GM19193 (cell line): ENCODE measurements around the gene TNFRSF17.

Experiments used
- POLR2A ChIP-seq: IDR thresholded peaks from 4 replicates; pipeline ENCODE4 v1.6.1; 2011; ENCODE audit not compliant: insufficient read depth, insufficient read length; ENCODE audit errors: extremely low read depth

The TNFRSF17 gene

DNA sequence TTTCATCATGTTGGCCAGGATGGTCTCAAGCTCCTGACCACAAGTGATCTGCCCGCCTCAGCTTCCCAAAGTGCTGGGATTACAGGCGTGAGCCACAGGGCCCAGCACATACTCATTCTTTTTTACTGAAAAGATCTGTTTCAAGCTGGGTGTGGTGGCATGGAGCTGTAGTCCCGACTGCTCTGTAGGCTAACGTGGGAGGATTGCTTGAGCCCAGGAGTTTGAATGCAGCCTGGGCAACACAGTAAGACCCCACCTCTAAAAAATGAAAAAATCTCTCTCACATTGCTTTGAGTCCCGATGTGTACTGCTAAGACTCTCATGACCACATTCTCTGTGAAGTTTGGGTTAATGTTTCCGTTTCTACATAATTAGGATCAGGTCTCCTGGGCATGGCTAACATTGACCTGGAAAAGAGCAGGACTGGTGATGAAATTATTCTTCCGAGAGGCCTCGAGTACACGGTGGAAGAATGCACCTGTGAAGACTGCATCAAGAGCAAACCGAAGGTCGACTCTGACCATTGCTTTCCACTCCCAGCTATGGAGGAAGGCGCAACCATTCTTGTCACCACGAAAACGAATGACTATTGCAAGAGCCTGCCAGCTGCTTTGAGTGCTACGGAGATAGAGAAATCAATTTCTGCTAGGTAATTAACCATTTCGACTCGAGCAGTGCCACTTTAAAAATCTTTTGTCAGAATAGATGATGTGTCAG lies 2.3 kb downstream of the TNFRSF17 start:
- no peak for TF ChIP-seq POLR2A

DNA sequence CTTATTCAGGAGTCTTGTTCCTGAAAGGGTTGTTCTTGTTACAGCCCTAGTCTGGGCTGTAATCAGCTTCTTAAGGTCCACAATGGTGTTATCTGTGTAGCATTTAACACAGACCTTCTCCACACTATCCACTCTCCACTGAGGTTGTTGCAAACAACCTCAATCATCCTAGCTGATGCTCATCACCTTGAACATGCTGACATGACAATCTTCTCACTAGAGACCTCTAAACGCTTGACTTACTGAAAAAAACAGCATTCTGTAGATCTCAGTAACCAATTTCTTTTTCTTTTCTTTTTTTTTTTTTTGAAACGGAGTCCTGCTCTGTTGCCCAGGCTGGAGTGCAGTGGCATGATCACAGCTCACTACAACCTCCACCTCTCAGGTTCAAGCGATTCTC lies 3.6 kb downstream of the TNFRSF17 start:
- TF ChIP-seq POLR2A = no peak

GRCh38 chr16:11972128-11972527 lies 7.1 kb downstream of the TNFRSF17 start:
- no peak for TF ChIP-seq POLR2A

GRCh38 chr16:11973070-11973469 lies 8.1 kb downstream of the TNFRSF17 start:
- no peak for TF ChIP-seq POLR2A

DNA sequence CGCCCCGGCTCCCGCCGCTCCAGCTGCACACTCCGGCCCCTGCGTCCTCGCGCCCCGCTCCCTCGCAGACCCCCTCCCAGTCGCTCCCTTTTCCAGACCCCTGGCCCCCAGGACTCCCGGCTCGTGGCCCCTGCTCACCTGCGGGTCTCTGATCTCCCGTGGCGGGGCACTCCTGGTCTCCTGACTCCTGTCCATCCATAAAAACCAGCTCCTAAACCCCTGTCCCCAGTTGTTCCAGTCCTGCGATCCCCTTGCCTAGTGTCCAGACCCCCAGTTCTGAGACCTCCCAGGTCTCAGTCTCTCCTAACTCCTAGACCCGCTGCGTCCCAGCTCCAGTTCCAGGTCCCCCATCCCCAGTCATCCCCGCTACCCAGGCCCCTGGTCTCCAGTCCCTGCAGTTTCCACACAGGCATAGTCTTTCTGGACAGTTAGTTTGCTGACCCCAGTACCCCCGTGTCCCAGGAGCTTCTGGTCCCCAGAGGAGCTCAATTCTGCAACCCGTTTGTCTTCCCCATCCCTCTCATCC lies 11.9 kb downstream of the TNFRSF17 start:
- no peak for TF ChIP-seq POLR2A

- TF ChIP-seq POLR2A = no peak
These were observed 12.5 kb downstream of the TNFRSF17 start for GRCh38 chr16:11977376-11978041.

GRCh38 chr16:11978080-11978479 lies 13.1 kb downstream of the TNFRSF17 start:
- no peak for TF ChIP-seq POLR2A

GRCh38 chr16:11979013-11979672 lies 14.1 kb downstream of the TNFRSF17 start:
- TF ChIP-seq POLR2A = no peak

DNA sequence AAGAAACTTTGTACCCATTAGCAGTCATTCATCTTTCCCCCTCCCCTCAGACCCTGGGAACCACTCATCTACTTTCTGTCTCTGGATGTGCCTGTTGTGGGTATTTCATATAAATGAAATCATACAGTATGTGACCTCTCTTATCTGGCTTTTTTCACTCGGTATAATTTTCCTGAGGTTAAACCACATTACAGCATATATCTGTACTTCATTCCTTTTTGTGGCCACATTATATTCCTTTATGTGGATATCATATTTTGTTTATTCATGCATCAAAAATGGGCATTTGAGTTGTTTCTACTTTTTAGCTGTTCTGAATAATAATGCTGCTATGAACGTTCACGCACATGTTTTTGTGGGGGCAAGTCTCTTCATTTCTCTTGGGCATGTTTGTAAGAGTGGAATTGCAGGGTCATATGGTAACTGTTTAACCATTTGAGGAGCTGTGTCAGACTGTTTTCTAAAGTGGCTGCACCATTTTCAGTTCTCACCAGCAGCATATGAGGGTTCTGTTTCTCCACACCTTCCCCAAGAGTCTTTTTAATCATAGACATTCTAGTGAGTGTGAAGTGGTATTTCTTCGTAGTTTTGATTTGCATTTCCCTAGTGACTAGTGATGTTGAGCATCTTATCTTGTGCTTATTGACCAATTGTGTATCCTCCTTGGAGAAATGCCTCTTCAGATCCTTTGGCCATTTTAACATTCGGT lies 15.3 kb downstream of the TNFRSF17 start:
- TF ChIP-seq POLR2A = no peak

GRCh38 chr16:11985250-11985649 lies 20.2 kb downstream of the TNFRSF17 start:
- no peak for TF ChIP-seq POLR2A

- no peak for TF ChIP-seq POLR2A
These were observed 21.6 kb downstream of the TNFRSF17 start for GRCh38 chr16:11986521-11987057.

DNA sequence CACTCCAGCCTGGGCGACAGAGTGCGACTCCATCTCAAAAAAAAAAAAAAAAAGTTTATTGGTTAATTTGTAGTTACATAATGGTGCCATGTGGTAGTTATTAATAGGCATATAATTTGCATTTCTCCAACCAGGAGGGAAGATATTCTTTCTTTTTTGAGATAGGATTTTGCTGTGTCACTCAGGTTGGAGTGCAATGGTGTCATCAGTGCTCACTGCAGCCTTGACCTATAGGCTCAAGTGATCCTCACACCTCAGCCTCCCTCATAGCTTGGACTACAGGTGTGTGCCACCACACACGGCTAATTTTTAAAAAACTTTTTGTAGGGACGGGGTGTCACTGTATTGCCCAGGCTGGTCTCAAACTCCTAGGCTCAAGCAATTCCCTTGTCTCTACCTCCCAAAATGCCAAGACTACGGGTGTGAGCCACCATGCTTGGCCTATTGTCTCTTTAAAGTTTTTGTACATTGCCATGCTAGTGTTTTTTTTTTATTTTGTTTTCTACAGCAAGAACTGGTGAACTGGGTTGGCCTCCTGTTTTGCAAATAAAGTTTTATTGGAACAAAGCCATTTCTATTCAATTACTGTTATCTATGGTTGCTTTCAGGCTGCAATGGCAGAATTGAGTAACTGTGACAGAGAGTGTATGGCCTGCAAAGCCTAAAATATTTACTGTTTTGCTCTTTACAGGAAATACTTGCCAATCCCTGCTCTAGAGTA lies 23.4 kb downstream of the TNFRSF17 start:
- TF ChIP-seq POLR2A = no peak

GRCh38 chr16:11990702-11991390 lies 25.8 kb downstream of the TNFRSF17 start:
- TF ChIP-seq POLR2A = no peak
